Muscle layer of colon (tissue), 2 donors: ENCODE measurements around the gene KMT2B.

ENCODE experiments used
- H3K27ac ChIP-seq: one replicate; pipeline ENCODE4 v1.7.0; 2013; ENCODE audit warnings: low read depth, mild to moderate bottlenecking, low read length, moderate library complexity
- H3K27me3 ChIP-seq, 2 donors: one replicate each; pipeline ENCODE4 v1.7.0; 2013; ENCODE audit warnings: low read length in 2 of 2, mild to moderate bottlenecking in 2 of 2; ENCODE audit not compliant: insufficient read depth in 2 of 2, control insufficient read depth in 1 of 2
- H3K36me3 ChIP-seq: one replicate; pipeline ENCODE4 v1.7.0; 2013; ENCODE audit warnings: mild to moderate bottlenecking, low read length; ENCODE audit not compliant: insufficient read depth
- H3K4me1 ChIP-seq: one replicate; pipeline ENCODE4 v1.7.0; 2013; ENCODE audit warnings: mild to moderate bottlenecking, low read length; ENCODE audit not compliant: insufficient read depth
- H3K4me3 ChIP-seq, 2 donors: one replicate each; pipeline ENCODE4 v1.7.0; 2013; ENCODE audit warnings: low read length in 2 of 2, low read depth in 1 of 2, mild to moderate bottlenecking in 1 of 2, moderate library complexity in 1 of 2
- H3K9ac ChIP-seq: one replicate; pipeline ENCODE4 v1.7.0; 2013; ENCODE audit warnings: low read length
- H3K9me3 ChIP-seq: one replicate; pipeline ENCODE4 v1.7.0; 2013; ENCODE audit warnings: mild to moderate bottlenecking, low read length
- donor health status: abdominal sarcoma.
- donor health status: Adenocarcinoma of cecum.

The KMT2B gene

GRCh38 chr19:35693835-35694599 is 23.8 kb upstream of the KMT2B start:
- no peak overlapping the region for H3K4me3 ChIP-seq
- no peak overlapping the region for H3K27ac ChIP-seq
- H3K9me3 ChIP-seq = no peaks in the 10 kb centered on the region
- no peak overlapping the region for H3K9ac ChIP-seq
- no peaks in the 10 kb centered on the region for H3K36me3 ChIP-seq
- no peaks in the 10 kb centered on the region for H3K4me1 ChIP-seq
- H3K27me3 ChIP-seq = no peaks in the 10 kb centered on the region

DNA sequence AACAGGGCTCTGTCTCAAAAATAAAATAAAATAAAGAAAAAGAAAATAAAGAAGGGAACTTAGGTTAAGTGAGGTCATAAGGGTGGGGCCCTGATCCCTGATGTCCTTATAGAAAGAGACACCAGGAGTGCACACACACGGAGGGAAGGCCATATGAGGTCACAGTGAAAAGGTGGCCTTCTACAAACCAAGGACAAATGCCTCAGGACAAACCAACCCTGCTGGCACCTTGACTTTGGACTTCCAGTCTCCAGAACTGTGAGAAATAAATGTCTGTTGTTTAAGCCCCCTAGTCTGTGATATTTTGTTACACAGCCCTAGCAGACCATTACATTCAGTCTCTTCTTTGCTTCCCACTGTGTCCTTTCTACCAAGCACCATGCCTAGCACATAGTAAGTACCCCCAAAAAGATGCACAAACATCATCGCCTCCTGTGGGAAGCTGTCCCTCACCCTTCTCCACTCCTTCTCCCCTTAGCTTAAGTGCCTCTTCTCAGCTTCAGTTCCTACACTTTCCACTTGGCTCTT is 21.8 kb upstream of the KMT2B start:
- no peaks in the 10 kb centered on the region for H3K36me3 ChIP-seq

DNA sequence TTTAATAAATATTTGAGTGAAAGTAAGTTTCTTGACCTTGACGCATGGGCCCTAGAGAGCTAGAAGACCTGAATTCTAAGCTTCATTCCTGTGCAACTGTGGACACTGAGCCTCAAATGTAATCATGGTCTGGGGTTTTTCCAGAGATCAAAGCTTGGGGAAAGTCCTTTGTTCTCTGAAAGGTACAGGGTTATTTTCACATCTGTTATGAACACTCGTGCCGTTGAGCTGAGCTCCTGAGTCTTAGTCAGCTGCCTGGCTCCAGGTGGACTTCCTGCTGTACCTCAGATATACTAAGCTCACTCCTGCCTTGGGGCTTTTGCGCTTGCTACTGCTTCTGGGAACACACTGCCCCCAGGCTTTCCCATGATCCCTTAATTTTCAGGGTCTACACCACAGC is 21.0 kb upstream of the KMT2B start:
- no peak overlapping the region for H3K27ac ChIP-seq
- H3K9ac ChIP-seq = no peak overlapping the region
- H3K4me1 ChIP-seq = no peaks in the 10 kb centered on the region
- H3K36me3 ChIP-seq = no peaks in the 10 kb centered on the region
- H3K27me3 ChIP-seq = no peaks in the 10 kb centered on the region
- no peak overlapping the region for H3K4me3 ChIP-seq
- no peaks in the 10 kb centered on the region for H3K9me3 ChIP-seq

More for the DNA sequence above, 21.8 kb upstream of the KMT2B start:
- Histone ChIP-seq H3K9me3 (no peaks in the 10 kb centered on the region), H3K27me3 (no peaks in the 10 kb centered on the region), H3K4me3 (no peak overlapping the region), H3K27ac (no peak overlapping the region), H3K4me1 (no peaks in the 10 kb centered on the region), H3K9ac (no peak overlapping the region)

- H3K9me3 ChIP-seq = no peaks in the 10 kb centered on the region
Observed at GRCh38 chr19:35702223-35703012, 15.4 kb upstream of the KMT2B start.

DNA sequence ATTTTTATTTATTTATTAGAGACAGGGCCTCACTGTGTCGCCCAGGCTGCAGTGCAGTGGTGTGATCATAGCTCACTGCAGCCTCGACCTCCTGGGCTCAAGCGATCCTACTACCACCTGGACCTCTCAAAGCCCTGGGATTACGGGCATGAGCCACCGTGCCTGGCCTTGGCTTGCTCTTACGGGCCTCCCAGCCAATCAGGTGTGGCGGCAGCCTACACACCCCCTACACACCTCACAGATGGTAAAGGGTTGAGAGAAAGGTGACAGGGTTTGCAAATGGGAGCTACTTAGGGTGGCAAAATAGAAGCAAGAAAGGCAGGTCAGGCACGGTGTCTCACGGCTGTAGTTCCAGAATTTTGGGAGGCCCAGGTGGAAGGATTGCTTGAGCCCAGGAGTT is 14.5 kb upstream of the KMT2B start:
- no peaks in the 10 kb centered on the region for H3K27me3 ChIP-seq
- H3K36me3 ChIP-seq = no peaks in the 10 kb centered on the region
- peaks cover 4% of the 10 kb centered on the region for H3K4me1 ChIP-seq
- H3K27ac ChIP-seq = no peak overlapping the region
- H3K9ac ChIP-seq = no peak overlapping the region
- no peaks in the 10 kb centered on the region for H3K9me3 ChIP-seq
- no peak overlapping the region for H3K4me3 ChIP-seq

More at GRCh38 chr19:35702223-35703012, 15.4 kb upstream of the KMT2B start:
- Histone ChIP-seq H3K4me3 (peak overlapping the region; percentile 48 to 91), H3K9ac (peak overlapping the region; percentile 27), H3K4me1 (peaks cover 4% of the 10 kb centered on the region), H3K27ac (peak overlapping the region; percentile 24), H3K27me3 (no peaks in the 10 kb centered on the region), H3K36me3 (no peaks in the 10 kb centered on the region)

DNA sequence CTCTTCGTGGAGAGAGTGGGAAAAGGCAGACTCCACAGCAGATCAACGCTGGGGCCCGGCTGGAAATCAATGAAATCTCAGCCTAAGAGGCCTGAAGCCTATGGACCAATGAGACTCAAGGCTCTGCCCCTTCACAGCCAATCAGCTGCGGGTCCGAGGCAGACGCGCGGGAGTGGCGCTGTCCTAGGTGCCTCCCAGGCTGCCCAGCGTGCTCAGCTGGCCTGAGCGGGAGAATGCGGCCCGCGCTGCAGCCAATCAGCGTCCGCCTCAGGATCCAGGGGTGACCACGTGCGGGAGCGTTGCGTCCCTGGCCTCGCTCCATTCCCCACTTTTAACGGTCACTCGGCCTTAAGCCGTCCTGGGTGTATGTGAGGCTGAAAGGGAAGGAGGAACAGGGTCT is 13.6 kb upstream of the KMT2B start, which contains the start of gene ZBTB32:
Gene ZBTB32, plus strand, starts transcription at position 341 of the 400 bp plus-strand sequence. CDS start 10,069 bp downstream, outside the sequence.
- Histone ChIP-seq H3K27me3 (no peaks in the 10 kb centered on the region), H3K36me3 (no peaks in the 10 kb centered on the region), H3K27ac (no peak within 1 kb of the TSS), H3K4me3 (no peak within 1 kb of the TSS), H3K9me3 (no peaks in the 10 kb centered on the region), H3K4me1 (peaks cover 4% of the 10 kb centered on the region), H3K9ac (no peak within 1 kb of the TSS)

DNA sequence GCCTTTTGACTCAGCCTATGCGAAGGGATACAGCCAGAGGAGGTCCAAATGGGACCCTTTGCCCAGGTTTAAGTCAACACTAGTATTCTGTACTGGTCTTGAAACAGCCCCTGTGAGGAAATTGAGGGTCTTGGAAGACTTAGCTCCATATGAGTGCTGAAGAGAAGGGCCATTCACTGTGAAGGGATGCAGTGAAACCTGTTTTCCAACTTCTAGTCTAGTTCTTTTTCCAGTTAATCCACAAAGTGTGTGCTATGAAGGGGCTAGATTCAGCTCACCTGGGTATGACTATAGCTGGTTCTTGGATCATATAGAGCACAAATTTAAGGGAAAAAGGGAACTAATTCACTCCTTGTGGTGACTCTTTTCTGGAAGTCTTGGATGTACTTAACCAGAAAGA is 9.4 kb upstream of the KMT2B start:
- Histone ChIP-seq H3K36me3 (no peaks in the 10 kb centered on the region), H3K27me3 (no peaks in the 10 kb centered on the region), H3K9me3 (no peaks in the 10 kb centered on the region), H3K4me3 (no peak overlapping the region), H3K9ac (no peak overlapping the region), H3K27ac (no peak overlapping the region), H3K4me1 (no peaks in the 10 kb centered on the region)

DNA sequence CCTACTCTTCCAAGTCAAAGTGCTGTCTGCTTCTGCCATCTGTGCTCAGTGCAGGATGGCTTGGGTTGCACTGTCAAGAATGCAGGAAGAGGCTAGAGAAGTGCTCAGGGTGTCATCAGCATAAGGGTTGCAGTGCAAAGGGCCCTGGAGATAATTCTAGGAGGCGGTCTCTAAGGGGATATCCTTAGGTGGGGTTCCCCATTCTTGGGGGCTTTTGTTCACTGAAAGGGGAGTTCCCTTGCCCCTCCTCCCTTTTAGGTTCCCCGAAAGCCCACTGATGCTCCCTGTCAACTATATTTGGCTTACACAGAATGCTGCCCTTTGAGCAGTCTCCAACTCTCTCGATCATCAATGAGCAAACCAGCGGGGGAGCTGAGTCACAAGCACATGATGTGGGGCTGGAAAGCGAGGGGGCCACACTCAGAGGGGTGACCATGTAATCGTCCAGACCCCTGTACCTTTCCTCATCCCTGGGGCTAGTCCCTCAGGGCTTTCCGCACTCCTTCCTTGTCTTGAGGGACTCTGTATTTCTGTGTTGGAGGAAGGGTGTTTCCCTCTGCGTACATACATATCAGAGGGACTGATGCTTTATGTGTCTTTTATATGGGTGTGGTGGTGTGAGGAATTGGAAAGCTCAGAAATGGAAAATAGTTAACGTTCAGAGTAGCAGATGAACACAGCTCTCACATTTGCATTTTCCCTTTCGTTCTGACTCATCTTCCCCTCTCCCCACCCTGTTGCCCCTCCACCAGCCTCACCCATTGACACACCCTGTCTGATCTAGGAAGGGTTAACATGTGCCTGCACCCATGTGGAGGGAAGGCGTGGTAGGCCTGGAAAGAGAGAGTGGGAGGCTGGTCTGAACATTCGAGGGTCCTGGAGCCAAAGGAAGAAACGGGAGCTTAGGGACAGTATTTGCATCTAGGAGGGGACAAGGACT is 6.7 kb upstream of the KMT2B start:
- H3K27me3 ChIP-seq = no peaks in the 10 kb centered on the region
- H3K4me1 ChIP-seq = peaks cover 7% of the 10 kb centered on the region
- no peak overlapping the region for H3K9ac ChIP-seq
- H3K9me3 ChIP-seq = no peaks in the 10 kb centered on the region
- no peaks in the 10 kb centered on the region for H3K36me3 ChIP-seq
- no peak overlapping the region for H3K27ac ChIP-seq
- no peak overlapping the region for H3K4me3 ChIP-seq

- H3K4me1 ChIP-seq = peaks cover 10% of the 10 kb centered on the region
- no peak overlapping the region for H3K4me3 ChIP-seq
- H3K27me3 ChIP-seq = no peaks in the 10 kb centered on the region
- H3K27ac ChIP-seq = no peak overlapping the region
- no peak overlapping the region for H3K9ac ChIP-seq
- no peaks in the 10 kb centered on the region for H3K36me3 ChIP-seq
- no peaks in the 10 kb centered on the region for H3K9me3 ChIP-seq
Observed at GRCh38 chr19:35712567-35713505, 5.0 kb upstream of the KMT2B start.

DNA sequence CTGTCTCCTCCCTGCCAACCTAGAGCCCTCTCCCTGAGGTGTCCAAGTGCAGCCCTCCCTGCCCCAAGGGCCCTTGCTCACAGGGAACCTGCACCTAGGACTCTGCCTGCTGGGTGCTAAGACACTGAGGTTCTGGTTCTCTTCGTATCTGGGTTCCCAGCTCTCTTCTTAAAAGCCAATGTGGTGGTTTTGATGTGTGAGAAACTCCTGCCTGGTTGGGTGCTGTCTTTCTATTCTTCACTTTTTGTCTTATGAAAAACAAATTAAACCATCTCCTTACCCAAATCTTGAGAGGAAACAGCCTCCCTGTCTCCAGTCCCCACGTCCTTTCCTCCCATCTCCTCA is 4.3 kb upstream of the KMT2B start:
- Histone ChIP-seq H3K27ac (no peak overlapping the region), H3K27me3 (no peaks in the 10 kb centered on the region), H3K9me3 (no peaks in the 10 kb centered on the region), H3K36me3 (no peaks in the 10 kb centered on the region), H3K4me3 (no peak overlapping the region), H3K9ac (no peak overlapping the region), H3K4me1 (peaks cover 10% of the 10 kb centered on the region)
